ENCODE measurements around the gene OLFML2B. TPM values are rescaled to one million over a fixed set of nuclear protein-coding genes. Genes with fewer than 3 reads are reported as not detected.

OLFML2B gene
- total RNA-seq, 1 donor from 2014 or later, result 0.85 TPM

GRCh38 chr1:161940866-161941591 lies 82.6 kb downstream of the OLFML2B start:
- Mint-ChIP-seq H3K4me1 (ENCODE audit: unreplicated experiment) (peaks cover 3% of the 10 kb centered on the region), H3K27me3 (ENCODE audit: unreplicated experiment) (no peaks in the 10 kb centered on the region), H3K27ac (ENCODE audit: unreplicated experiment) (no peak overlapping the region), H3K9me3 (ENCODE audit: unreplicated experiment) (no peaks in the 10 kb centered on the region), H3K36me3 (ENCODE audit: low read depth, unreplicated experiment) (no peaks in the 10 kb centered on the region), H3K4me3 (ENCODE audit: unreplicated experiment) (no peak overlapping the region)
- no peak for TF ChIP-seq CTCF (IDR thresholded peaks at IDR 0.05; ENCODE audit: unreplicated experiment)
- no peak for DNase-seq (ENCODE audit: low spot score)

- no peak for DNase-seq (ENCODE audit: low spot score)
- Mint-ChIP-seq H3K27me3 (ENCODE audit: unreplicated experiment) (no peaks in the 10 kb centered on the region), H3K4me3 (ENCODE audit: unreplicated experiment) (no peak overlapping the region), H3K27ac (ENCODE audit: unreplicated experiment) (no peak overlapping the region), H3K9me3 (ENCODE audit: unreplicated experiment) (no peaks in the 10 kb centered on the region), H3K4me1 (ENCODE audit: unreplicated experiment) (peaks cover 8% of the 10 kb centered on the region), H3K36me3 (ENCODE audit: low read depth, unreplicated experiment) (no peaks in the 10 kb centered on the region)
- TF ChIP-seq CTCF (IDR thresholded peaks at IDR 0.05; ENCODE audit: unreplicated experiment), result no peak
These were observed 86.9 kb downstream of the OLFML2B start for GRCh38 chr1:161936786-161937185.

GRCh38 chr1:161935264-161935663 lies 88.4 kb downstream of the OLFML2B start:
- no peak for TF ChIP-seq CTCF (IDR thresholded peaks at IDR 0.05; ENCODE audit: unreplicated experiment)
- H3K4me1 Mint-ChIP-seq (ENCODE audit: unreplicated experiment), result peaks cover 6% of the 10 kb centered on the region
- H3K36me3 Mint-ChIP-seq (ENCODE audit: low read depth, unreplicated experiment), result no peaks in the 10 kb centered on the region
- DNase-seq (ENCODE audit: low spot score), result no peak
- no peak overlapping the region for H3K27ac Mint-ChIP-seq (ENCODE audit: unreplicated experiment)
- peaks cover 1% of the 10 kb centered on the region for H3K27me3 Mint-ChIP-seq (ENCODE audit: unreplicated experiment)
- H3K4me3 Mint-ChIP-seq (ENCODE audit: unreplicated experiment), result no peak overlapping the region
- no peaks in the 10 kb centered on the region for H3K9me3 Mint-ChIP-seq (ENCODE audit: unreplicated experiment)

- Mint-ChIP-seq H3K9me3 (ENCODE audit: unreplicated experiment) (no peaks in the 10 kb centered on the region), H3K4me3 (ENCODE audit: unreplicated experiment) (no peak overlapping the region), H3K4me1 (ENCODE audit: unreplicated experiment) (peaks cover 6% of the 10 kb centered on the region), H3K36me3 (ENCODE audit: low read depth, unreplicated experiment) (no peaks in the 10 kb centered on the region), H3K27me3 (ENCODE audit: unreplicated experiment) (peaks cover 1% of the 10 kb centered on the region), H3K27ac (ENCODE audit: unreplicated experiment) (no peak overlapping the region)
- no peak for DNase-seq (ENCODE audit: low spot score)
- TF ChIP-seq CTCF (IDR thresholded peaks at IDR 0.05; ENCODE audit: unreplicated experiment), result no peak
These were observed 89.8 kb downstream of the OLFML2B start for GRCh38 chr1:161933592-161934588.

Other genes starting within 250 kb of the OLFML2B start
- gene NOS1AP, start 45.8 kb upstream of the OLFML2B start, total RNA-seq (ENCODE audit: unreplicated experiment), result 19.8 TPM

Data from endothelial cell (in vitro differentiated cells).